Activated naive CD4-positive, alpha-beta T cell treated with anti-CD3 and anti-CD28 coated beads, Interleukin-2, amount 50 U/mL, for 16 hours (primary cell): ENCODE results near the gene MYOM1.
"Not testable (repeated sequence)": the region's sequence is repeated elsewhere in the genome, so short reads cannot be mapped to it uniquely, and the experiment has no call there.

ENCODE experiments used
- DNase-seq: peaks from one replicate; pipeline ENCODE4 v3.0.0-alpha.2; 2020

Gene MYOM1

GRCh38 chr18:3248658-3249359, 29.0 kb upstream of the MYOM1 start:
- DNase-seq = no peak

DNA sequence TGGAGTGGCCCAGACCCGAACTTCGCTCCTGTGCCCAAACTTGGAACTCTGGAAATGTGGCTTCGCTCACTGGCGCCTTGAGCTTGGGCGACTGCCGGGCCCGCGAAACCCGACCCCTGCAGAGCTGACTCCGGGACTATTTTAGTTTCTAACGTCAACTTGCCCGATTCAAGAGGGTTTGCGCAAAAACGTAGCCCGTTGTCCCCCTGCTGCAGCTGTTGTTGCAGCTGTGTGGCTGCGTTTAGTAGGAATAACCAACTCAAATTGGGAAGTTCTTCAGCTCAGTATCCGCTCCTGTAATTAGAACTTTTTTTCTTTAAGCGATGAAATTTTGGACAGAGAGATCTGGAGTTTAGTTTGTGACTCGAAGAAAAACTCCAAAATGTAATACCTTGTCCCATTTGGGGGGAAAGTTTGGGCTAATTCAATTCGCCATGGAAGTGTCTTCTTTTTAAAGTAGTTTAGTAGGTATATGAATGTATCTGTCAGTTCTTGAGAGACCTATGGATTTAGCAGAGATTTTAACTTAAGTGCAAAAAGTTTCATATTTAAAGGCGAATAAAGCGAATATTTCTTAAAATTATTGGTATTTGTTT, 28.4 kb upstream of the MYOM1 start:
- no peak for DNase-seq

GRCh38 chr18:3247240-3248061, 27.7 kb upstream of the MYOM1 start, which contains the start of gene MYL12A:
TSS of gene MYL12A (plus strand) at chr18:3247801. CDS start at chr18:3253248, 5,447 bp downstream.
- DNase-seq = peak; percentile 95

DNA sequence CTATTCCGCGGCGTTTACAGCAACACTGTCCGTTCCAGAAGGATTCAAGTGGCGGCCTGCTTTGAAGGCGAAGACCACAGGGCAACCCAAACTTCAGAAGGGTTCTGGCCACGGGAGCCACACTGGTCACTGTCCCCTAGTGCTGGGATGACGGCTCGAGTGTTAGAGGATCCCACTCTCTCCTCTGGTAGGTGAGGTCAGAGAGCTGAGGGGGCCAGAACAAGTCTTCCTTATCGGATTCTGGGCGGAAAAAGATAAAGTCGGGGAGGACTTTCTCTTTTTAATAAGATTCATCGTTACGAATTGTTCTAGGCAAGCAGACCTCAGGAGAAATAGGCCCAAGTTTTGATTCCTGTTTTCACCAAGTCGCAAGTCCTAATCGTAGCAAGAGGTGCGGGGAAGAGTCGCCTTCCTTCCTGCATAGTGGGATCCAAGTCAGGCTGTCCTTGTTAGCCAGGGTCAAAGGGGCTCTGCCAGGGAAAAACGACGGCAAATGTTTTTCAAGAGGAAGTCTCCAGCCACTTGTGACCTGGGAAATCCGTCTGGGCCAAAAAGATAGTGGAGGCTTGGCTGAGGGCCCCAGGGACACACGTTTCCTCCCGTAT, 27.0 kb upstream of the MYOM1 start:
- no peak for DNase-seq

DNA sequence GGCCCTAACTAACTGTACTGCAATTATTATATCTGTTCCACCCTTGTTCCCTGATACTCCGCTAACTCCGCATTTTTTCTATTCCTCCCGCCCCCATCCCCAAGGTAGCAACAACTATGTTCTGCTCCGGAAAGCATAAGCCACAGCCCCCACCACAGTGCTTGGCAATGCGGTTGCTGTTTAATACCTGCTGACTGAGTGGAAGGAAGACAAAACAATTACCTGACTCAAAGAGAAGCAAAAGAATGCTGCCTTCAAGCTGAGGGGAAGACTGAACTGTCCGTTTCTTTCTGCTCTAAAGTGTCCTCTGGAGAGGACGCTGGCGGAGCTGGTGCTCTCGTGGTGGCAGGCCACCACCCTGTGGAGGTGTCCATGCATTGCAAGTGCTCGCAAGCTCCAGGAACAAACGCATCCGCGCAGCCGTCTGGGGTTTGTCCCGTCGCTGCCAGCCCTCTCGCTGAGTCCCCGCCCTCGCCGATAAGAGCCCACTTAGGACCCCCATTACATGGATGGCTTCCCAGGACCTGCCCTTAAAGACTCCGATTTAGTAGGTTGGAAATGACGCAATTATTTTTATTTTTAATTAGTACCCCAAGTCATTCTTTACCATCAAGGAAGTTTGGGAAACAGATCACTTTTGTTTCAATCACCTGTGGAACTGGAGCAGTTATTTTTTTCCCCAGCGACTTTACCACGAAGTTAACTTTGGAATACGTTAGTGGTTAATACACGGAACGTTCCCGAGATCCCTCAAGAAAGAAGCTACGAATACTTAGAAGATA, 26.3 kb upstream of the MYOM1 start:
- DNase-seq = peak; percentile 83

DNA sequence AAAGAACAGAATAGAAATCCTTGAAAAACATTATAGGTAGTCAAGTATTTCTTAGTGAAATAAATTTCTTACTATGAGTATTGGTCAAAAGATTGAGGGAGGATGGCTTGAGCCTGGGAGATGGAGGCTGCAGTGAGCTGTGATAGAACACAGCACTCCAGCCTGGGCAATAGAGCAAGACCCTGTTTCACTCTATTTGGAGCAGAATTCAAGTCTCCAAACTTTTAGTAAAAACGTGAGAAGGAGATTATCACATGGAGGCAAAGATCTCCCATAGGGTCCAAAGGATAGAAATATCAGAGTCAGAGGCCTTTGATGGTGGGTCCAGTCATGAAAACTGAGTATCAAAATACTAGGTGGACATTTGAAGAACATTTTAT, 25.4 kb upstream of the MYOM1 start:
- no peak for DNase-seq

- no peak for DNase-seq
These were observed 19.0 kb upstream of the MYOM1 start for GRCh38 chr18:3238742-3239141.

DNA sequence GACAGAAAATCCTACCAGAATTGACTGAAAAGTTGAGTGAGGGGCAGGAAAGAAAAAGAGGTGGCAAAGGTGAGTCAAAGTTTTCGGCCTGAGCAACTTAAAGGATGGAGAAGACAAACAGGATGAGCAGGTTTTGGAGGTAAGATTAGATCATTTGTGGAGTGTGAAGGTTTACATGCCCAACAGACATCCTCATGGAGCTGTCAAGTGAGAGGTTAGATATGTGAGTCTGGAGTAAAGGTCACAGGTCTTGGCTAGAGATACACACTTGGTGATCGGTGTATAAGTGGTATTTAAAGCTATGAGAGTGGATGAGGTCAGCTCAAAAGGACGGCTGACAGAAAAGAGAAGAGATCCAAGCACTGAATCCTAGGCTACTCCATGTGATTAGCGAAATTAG, 16.7 kb upstream of the MYOM1 start:
- no peak for DNase-seq

DNA sequence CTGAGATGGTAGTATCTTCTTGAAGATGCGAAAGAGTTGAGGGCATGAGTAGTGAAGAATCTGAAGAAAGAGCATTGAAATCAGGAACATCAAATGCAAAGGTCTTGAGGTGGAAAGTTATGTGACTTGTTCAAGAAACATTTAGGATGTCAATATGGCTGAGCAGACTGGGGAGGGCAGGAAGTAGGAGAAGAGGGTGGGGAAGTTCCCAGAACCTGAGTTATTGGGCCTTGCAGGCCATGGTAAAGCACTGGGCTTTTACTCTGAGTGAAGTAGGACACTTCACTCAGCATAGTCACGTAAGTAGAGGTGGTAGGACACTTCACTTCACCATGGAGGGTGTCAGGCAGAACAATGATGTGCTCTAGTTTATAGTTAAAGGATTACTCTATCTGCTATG, 16.1 kb upstream of the MYOM1 start:
- no peak for DNase-seq

DNA sequence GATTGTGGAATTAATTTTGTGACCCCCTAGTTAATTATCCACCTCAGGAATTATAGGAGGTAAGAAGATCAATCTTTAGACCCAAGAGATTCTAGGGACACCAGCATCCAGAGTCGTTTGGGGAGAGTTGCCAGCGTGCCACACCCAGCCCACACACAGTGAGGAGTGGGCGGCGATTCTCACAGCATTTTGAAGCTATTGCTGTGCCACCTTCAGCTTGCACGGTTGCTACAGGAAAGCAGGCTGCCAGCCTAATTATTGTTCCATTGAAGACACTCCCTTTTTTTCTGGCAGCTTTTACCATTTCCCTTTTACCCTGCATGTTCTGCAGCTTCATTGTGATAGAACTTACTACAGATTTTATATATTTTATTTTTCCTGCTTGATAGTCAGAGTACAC, 14.7 kb upstream of the MYOM1 start:
- peak; percentile 18 for DNase-seq

DNA sequence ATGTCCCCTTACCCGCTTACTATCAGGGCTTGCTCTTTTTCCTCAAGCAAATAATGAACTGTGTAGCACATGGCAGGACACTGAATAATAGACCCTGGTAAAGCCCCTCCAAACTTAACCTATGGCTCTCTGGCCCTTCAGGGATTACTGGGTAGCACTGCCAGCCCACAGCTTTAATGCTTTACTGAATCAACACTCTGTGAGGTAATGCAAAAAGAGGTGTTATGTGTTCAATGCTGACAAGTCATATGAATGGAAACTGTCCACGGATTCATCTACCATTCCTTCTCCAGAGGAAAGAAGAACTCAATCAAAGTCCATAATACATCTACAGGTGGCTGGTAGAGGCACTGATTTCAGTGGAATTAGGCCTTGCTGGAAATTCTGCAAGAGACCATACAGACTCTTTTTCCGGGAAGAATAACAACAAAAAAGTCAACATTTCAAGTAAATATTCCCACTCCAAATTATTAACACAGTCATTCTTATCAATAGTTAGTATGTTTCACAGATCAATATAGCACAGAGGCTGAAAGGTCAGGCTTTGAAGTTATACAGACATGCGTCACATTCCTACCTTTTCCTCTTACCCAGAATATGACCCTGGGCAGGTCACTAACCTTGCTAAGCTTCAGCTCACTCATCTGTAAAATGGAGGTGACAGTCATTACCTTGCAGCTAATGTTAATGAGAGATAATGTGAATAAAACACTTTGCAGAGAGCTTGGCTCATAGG, 13.8 kb upstream of the MYOM1 start:
- DNase-seq = no peak

- DNase-seq = no peak
These were observed 13.2 kb upstream of the MYOM1 start for GRCh38 chr18:3233004-3233403.

DNA sequence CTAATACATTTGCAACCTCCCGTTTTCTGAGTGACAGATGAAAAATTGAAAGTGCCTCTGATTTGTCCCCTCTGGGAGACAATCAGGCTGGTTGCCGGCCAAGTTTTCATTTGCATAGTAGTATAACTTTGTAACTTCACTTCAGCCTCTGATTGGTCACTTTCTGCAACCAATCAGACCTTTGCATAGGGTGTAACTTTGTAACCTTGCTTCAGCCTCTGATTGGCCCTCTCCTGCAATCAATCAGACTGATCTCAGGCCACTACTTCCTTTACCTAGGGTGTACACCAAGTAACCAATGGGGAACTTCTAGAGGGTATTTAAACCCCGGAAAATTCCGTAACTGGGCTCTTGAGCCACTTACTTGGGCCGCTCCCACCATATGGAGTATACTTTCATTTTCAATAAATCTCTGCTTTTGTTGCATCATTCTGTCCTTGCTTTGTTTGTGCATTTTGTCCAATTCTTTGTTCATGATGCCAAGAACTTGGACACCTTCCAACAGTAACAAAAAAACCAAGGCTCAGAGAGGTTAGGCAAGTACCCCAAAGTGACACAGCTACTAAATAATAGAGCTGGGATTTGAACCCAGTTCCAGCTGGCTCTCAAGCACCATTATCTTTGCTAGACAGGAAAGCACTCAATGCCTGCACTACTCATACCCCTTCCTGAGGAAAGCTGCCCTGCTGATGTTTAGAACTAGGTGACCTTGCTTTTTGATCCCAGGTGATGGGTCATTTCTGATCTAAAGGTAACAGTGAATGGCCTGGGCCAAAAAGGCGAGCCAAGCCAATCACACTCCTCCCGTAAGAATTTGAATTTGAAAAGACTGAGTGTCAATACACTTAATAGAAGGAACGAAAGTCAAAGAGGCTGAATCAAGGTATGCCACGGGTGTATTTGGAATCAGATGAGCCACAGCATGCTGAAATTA, 10.9 kb upstream of the MYOM1 start:
- DNase-seq = no peak

DNA sequence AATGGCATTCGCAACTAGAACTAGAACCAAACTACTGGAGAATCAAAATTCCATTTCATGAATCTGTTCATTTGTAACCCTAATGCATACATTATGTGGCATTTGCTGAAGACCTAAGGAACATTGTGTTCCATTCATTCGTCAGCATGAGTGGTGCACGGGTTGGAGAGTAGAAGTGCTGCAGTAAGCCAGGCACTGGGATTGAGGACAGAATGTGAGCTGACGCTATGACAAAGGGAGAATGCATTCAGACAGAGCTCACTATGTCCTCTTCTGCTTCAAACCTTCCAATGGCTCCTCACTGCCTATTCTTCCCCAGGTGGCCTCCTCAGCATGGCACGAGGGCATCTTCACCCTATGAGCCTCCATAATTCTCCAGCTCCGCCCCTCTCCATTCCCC, 6.3 kb upstream of the MYOM1 start:
- DNase-seq = no peak

DNA sequence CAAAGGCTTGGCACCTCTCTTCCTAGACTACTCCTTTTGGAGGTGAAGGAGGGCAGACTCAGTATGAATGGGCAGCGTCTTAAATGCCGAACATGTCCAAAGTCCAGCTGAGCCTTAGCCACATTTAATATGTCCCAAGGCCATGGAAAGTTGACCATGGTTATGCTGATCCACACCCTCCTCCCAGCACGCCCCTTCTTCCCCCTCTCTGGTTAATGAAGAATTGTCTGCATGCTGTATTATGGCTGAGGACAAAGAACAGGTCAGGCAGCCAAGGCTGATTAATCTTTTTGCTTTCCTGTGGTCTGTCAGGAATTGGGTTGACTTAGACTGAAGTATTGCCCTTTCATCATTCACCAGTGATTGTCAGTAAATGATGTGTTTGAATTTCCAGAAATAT, 5.8 kb upstream of the MYOM1 start:
- DNase-seq = no peak

- no peak for DNase-seq
These were observed 4.5 kb upstream of the MYOM1 start for GRCh38 chr18:3224223-3224622.

- DNase-seq = no peak
These were observed 3.6 kb upstream of the MYOM1 start for GRCh38 chr18:3223356-3223755.

DNA sequence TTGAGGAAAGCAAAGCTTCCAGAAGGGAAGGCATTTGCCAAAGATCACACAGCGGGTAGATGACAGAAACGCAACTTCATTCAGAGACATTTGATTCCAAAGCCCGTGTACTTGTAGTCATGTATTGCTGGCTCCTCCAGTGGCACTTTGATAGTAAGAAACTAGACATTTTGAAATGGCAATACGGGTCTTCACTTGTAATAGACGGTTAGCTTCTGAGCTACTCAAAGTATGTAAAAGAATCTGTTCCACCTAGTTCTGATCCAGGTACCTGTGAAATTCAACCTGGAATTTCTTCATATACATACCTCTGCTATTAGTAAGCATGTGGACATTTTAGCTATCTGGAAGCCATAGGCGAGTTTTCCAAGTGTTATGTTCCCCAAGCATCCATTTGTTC, 1.7 kb upstream of the MYOM1 start:
- DNase-seq = no peak

DNA sequence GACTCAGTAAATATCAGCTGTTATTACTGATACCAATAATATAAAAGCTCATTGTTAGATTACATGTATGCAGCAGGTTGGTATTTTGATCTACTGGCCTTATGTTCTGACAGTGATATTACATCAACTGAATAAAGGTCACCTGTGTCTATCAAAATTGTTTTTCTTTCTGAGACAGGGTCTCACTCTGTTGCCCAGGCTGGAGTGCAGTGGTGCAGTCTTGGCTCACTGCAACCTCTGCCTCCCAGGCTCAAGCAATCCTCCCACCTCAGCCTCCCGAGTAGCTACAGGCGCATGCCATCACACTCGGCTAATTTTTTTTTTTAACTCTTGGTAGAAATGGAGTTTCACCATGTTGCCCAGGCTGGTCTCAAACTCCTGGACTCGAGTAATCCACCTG, 1.1 kb upstream of the MYOM1 start:
- not testable (repeated sequence) for DNase-seq

GRCh38 chr18:3219241-3219630, 532 bp downstream of the MYOM1 start:
- DNase-seq = no peak

DNA sequence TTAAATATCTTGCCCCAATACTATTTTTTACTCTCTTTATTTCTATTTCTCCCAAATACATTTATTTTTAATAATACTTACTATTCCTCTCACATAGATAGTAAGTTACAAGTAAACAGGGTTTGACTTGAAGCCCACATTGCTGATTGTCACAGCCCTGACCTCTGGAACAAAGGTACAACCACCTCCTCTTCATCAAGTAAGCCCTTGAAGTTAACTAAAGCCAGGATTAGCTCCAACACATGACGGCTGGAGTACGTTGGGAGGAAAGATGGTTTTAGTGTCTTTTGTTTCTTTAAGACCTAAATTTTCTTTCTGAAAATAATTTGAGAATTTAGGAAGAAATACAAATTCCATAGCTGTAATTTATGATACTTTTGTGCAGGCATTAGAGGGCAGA, 949 bp downstream of the MYOM1 start:
- no peak for DNase-seq
